Kidney tubule cell (primary cell): ENCODE data around the gene MYO18B.

Experiments
- DNase-seq: peaks from one replicate; pipeline ENCODE4 v3.0.0-alpha.2; 2018; ENCODE audit warnings: low spot score

Gene MYO18B

GRCh38 chr22:25779426-25779825 is 37.4 kb downstream of the MYO18B start:
- no peak for DNase-seq

GRCh38 chr22:25779890-25780289 is 37.9 kb downstream of the MYO18B start:
- DNase-seq, result no peak

- DNase-seq, result no peak
Measured at GRCh38 chr22:25780673-25781072, 38.7 kb downstream of the MYO18B start.

GRCh38 chr22:25781801-25782200 is 39.8 kb downstream of the MYO18B start:
- DNase-seq, result no peak

- DNase-seq, result no peak
Measured at GRCh38 chr22:25782831-25783230, 40.8 kb downstream of the MYO18B start.

- no peak for DNase-seq
Measured at GRCh38 chr22:25783856-25784255, 41.9 kb downstream of the MYO18B start.

GRCh38 chr22:25786165-25786564 is 44.2 kb downstream of the MYO18B start:
- DNase-seq, result no peak

- DNase-seq, result no peak
Measured at GRCh38 chr22:25791556-25791955, 49.6 kb downstream of the MYO18B start.

GRCh38 chr22:25795478-25795877 is 53.5 kb downstream of the MYO18B start:
- DNase-seq, result no peak

- no peak for DNase-seq
Measured at GRCh38 chr22:25797498-25798290, 55.7 kb downstream of the MYO18B start.

- no peak for DNase-seq
Measured at GRCh38 chr22:25800766-25801165, 58.8 kb downstream of the MYO18B start.

- DNase-seq, result peak; percentile 13
Measured at GRCh38 chr22:25802018-25802417, 60.0 kb downstream of the MYO18B start.

- no peak for DNase-seq
Measured at GRCh38 chr22:25804676-25805075, 62.7 kb downstream of the MYO18B start.

- no peak for DNase-seq
Measured at GRCh38 chr22:25806579-25806978, 64.6 kb downstream of the MYO18B start.

- no peak for DNase-seq
Measured at GRCh38 chr22:25814685-25815084, 72.7 kb downstream of the MYO18B start.

- no peak for DNase-seq
Measured at GRCh38 chr22:25815561-25815960, 73.6 kb downstream of the MYO18B start.

- DNase-seq, result no peak
Measured at GRCh38 chr22:25816522-25817059, 74.6 kb downstream of the MYO18B start.

- no peak for DNase-seq
Measured at GRCh38 chr22:25817092-25817943, 75.3 kb downstream of the MYO18B start.

- no peak for DNase-seq
Measured at GRCh38 chr22:25818541-25818940, 76.6 kb downstream of the MYO18B start.

GRCh38 chr22:25822344-25822743 is 80.4 kb downstream of the MYO18B start:
- no peak for DNase-seq

- no peak for DNase-seq
Measured at GRCh38 chr22:25823276-25823675, 81.3 kb downstream of the MYO18B start.

GRCh38 chr22:25824828-25825423 is 82.9 kb downstream of the MYO18B start:
- DNase-seq, result no peak

GRCh38 chr22:25827415-25827814 is 85.4 kb downstream of the MYO18B start:
- no peak for DNase-seq
